ENCODE results near the gene TMTC1. TPM values are rescaled to one million over a fixed set of nuclear protein-coding genes. Genes with fewer than 3 reads are reported as not detected.

The TMTC1 gene
- total and polyA plus RNA-seq, 2 of the 8 experiments (the other 6 are each of a cell fraction or from before 2014, with no cell fraction given), result 15.4 to 20.8 TPM

DNA sequence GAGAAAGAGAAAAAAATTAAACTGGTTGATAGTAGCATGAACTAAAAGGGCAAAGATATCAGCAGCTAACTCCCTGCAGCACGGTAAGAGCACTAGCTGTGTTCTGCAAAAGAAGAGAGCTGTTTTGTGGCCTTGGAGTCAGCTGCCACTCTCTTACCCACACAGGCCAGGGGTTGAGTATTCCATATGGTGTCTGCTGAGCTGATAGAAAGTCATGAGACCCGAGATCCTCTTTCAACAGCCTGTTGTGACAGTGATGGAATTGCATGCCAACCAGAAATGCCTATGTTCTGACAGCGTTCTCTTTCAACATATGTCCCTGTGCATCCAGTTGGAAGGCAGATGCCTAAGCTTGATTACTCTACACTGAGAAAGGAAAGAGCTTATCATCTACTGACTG is 39.9 kb downstream of the TMTC1 start (continued):
- TF ChIP-seq YY1 (IDR thresholded peaks at IDR 0.05; ENCODE audit: low read depth, low read length), result no peak
- no peak for TF ChIP-seq JUND (IDR thresholded peaks at IDR 0.05; ENCODE audit: low read length)
- TF ChIP-seq, protein P1, sequence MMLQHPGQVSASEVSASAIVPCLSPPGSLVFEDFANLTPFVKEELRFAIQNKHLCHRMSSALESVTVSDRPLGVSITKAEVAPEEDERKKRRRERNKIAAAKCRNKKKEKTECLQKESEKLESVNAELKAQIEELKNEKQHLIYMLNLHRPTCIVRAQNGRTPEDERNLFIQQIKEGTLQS (IDR thresholded peaks at IDR 0.05; ENCODE audit: insufficient read depth, low read depth, low read length), result no peak
- TF ChIP-seq PHF8 (conservative IDR thresholded peaks at IDR 0.05; ENCODE audit: low read depth, low read length), result no peak
